Measurements from ENCODE around the gene MMADHC.

DNA sequence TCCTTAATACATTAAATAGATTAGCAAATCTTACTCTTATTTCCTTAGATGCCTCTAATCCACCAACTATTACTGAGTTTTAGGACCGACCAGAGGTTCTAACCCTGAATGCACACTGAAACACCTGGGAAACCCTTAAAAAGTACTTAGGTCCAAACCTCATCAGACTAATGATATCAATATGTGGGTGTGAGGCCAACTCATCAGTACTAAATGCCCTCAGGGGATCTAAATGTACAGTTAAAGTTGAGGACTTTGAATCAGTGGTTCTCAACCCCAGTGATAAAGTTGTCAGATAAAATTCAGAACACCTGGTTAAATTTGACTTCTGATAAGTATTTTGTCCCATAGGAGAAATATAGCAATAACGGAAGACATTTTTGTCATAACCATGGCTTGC lies 20.9 kb downstream of the MMADHC start:
- TF ChIP-seq ZC3H8 (IDR thresholded peaks at IDR 0.05), result no peak
- no peak for TF ChIP-seq ATF7 (IDR thresholded peaks at IDR 0.05)
- TF ChIP-seq EHMT2 (IDR thresholded peaks at IDR 0.05), result no peak
- TF ChIP-seq, protein P1, sequence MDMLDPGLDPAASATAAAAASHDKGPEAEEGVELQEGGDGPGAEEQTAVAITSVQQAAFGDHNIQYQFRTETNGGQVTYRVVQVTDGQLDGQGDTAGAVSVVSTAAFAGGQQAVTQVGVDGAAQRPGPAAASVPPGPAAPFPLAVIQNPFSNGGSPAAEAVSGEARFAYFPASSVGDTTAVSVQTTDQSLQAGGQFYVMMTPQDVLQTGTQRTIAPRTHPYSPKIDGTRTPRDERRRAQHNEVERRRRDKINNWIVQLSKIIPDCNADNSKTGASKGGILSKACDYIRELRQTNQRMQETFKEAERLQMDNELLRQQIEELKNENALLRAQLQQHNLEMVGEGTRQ (CRISPR knock-in tag; IDR thresholded peaks at IDR 0.05), result no peak
- TF ChIP-seq FOXJ3 (CRISPR knock-in tag; IDR thresholded peaks at IDR 0.05), result no peak
- TF ChIP-seq CCNT2 (IDR thresholded peaks at IDR 0.05; ENCODE audit: borderline replicate concordance, extremely low read depth, insufficient read length, low read depth, low read length), result no peak
- TF ChIP-seq CTCF (IDR thresholded peaks at IDR 0.05 in 2 of 3, conservative IDR thresholded peaks at IDR 0.05 in 1 of 3; ENCODE audit: insufficient read depth in 2 of 3, low read depth in 1 of 3, low read length in 3 of 3), result no peak
- TF ChIP-seq KAT7 (CRISPR knock-in tag; IDR thresholded peaks at IDR 0.05; ENCODE audit: borderline replicate concordance), result no peak
- TF ChIP-seq THAP7 (CRISPR knock-in tag; IDR thresholded peaks at IDR 0.05), result no peak

Measured in K562 (cell line).